Activated effector memory CD4-positive, alpha-beta T cell treated with Interleukin-2 at 50 U/mL for 16 hours (primary cell): ENCODE measurements around the gene RNASE1.
"Not testable (repeated sequence)": the region's sequence is repeated elsewhere in the genome, so short reads cannot be mapped to it uniquely, and the experiment has no call there.

Source experiments
- DNase-seq: peaks from one replicate; pipeline ENCODE4 v3.0.0-alpha.2; 2020

Gene RNASE1

GRCh38 chr14:20802341-20803084 is at the start of gene RNASE1:
Gene RNASE1 (minus strand): TSS chr14:20802844. CDS start chr14:20802068, 776 bp downstream.
- DNase-seq, result no peak

- no peak for DNase-seq
Measured at GRCh38 chr14:20848955-20849570, 46.4 kb upstream of the RNASE1 start.

DNA sequence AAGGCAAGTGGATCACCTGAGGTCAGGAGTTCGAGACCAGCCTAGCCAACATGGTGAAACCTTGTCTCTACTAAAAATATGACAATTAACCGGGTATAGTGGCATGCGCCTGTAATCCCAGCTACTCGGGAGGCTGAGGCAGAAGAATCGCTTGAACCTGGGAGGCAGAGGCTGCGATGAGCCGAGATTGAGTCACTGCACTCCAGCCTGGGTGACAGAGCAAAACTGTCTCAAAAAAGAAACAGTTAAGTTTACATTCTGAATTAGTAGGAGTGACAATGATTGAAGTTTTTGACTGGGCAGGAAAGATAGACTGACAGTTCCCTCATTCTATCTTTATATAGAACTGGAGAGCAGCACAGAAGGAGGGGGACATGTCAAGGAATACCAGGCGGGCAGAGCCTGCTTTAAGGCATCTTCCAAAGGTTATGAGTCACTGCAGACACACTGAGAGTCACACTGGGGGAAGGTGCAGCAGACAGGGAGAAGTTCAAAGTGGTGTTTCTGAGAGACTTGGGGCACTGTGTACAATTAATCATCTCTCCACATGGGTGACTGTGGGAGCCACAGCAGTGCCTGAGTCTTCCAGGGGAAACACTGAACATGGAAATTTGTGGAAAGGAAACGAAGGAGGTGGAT is 45.8 kb upstream of the RNASE1 start:
- DNase-seq, result no peak

DNA sequence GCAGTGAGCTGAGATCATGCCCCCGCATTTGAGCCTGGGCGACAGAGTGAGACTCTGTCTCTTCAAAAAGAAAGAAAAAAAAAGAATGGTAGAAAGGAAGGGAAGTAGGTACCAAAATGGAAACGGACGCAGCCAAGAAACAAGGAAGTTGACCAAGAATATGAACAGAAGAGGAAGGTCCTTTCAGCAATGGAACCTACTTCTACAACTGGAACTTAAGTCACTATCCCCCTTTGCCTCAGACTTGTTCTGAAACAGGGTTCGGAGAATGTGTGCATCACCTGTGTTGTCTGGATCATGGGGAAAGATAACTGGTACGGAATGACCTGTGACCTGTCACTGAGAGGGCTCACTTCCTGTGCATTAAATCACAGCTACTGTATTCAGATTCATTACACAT is 43.9 kb upstream of the RNASE1 start:
- DNase-seq, result no peak

DNA sequence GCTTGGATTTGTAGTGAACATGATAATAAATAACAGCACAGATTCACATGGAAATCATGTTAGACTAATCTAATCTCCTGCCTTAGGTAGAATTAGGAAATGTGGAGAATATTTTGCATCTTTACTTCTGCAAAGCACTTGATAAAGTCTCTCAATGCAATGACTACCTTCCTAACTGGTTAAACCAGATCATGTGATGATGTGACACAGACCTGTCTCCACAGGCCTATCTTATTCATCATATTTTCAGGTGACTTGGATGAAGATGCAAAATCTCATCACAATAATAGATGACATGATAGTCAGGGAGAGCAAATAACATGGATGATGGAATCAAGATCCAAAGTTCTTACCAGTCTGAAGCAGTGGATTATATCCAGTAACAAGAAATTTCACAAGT is 38.5 kb upstream of the RNASE1 start:
- DNase-seq, result no peak

- DNase-seq, result no peak
Measured at GRCh38 chr14:20837831-20838230, 35.2 kb upstream of the RNASE1 start.

- no peak for DNase-seq
Measured at GRCh38 chr14:20836668-20837338, 34.2 kb upstream of the RNASE1 start.

DNA sequence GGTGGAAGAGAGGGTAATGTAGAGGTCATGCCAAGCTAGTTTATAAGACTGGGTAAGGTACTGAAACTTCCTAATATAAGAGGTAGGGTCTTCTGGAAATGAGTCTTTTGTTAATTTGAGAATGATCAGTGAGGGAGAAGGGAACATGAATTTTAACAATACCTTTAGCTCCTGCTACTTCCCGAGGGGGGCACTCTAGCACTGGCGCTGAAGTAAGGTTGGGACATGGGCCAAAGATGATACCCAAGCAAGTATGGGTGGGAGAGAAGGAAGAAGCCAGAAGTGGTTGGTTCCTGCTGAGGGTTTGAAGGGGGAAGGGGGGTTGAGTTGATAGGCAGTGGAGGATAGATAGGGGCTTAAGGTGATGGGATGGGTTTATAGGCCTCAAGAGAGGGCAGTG is 32.3 kb upstream of the RNASE1 start:
- no peak for DNase-seq

- no peak for DNase-seq
Measured at GRCh38 chr14:20830831-20831230, 28.2 kb upstream of the RNASE1 start.

DNA sequence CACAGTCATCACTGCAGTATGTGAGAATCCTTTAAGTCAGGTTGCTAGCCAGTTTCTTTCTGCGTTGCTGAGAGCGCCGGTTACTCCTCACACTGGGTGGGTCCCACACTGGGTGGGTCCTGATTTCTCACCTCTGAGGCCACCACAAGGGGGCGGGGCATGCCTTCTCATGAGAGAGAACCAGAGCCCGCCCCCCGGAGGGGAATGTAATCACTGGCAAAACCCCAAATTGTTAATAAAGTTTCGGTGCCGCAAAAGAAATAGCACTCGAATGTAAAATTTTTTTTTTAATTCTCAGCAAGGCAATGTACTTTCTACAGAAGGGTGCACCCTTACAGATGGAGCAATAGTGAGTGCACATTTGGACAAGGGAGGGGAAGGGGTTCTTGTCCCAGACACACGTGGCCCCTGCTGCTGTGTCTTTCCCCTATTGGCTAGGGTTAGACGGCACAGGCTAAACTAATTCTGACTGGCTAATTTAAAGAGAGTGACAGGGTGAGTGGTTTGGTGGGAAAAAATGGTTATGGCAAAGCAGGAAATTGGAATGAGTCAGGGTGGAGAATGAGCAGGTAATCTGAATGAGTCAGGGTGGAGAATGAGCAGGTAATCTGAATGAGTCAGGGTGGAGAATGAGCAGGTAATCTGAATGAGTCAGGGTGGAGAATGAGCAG is 25.5 kb upstream of the RNASE1 start:
- not testable (repeated sequence) for DNase-seq

GRCh38 chr14:20827326-20827725 is 24.7 kb upstream of the RNASE1 start:
- DNase-seq, result no peak

GRCh38 chr14:20826666-20827065 is 24.0 kb upstream of the RNASE1 start:
- not testable (repeated sequence) for DNase-seq

GRCh38 chr14:20823859-20824258 is 21.2 kb upstream of the RNASE1 start:
- no peak for DNase-seq

DNA sequence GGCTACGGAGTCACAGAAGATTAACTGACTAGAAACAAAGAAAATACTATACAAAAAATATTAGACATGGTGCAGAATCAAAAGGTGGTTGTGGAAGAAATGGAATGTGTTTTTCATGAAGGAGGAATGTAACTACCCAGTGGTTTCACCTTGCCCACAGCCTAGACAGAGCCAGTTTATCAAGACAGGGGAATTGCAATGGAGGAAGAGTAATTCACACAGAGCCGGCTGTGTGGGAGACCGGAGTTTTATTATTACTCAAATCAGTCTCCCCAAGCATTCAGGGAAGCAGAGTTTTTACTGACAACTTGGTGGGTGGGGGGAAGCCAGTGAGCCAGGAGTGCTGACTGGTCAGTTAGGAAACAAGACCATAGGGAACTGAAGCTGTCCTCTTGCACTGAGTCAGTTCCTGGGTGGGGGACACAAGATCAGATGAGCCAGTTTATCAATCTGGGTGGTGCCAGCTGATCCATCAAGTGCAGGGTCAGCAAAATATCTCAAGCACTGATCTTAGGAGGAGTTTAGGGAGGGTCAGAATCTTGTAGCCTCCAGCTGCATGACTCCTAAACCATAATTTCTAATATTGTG is 19.0 kb upstream of the RNASE1 start:
- DNase-seq, result not testable (repeated sequence)

DNA sequence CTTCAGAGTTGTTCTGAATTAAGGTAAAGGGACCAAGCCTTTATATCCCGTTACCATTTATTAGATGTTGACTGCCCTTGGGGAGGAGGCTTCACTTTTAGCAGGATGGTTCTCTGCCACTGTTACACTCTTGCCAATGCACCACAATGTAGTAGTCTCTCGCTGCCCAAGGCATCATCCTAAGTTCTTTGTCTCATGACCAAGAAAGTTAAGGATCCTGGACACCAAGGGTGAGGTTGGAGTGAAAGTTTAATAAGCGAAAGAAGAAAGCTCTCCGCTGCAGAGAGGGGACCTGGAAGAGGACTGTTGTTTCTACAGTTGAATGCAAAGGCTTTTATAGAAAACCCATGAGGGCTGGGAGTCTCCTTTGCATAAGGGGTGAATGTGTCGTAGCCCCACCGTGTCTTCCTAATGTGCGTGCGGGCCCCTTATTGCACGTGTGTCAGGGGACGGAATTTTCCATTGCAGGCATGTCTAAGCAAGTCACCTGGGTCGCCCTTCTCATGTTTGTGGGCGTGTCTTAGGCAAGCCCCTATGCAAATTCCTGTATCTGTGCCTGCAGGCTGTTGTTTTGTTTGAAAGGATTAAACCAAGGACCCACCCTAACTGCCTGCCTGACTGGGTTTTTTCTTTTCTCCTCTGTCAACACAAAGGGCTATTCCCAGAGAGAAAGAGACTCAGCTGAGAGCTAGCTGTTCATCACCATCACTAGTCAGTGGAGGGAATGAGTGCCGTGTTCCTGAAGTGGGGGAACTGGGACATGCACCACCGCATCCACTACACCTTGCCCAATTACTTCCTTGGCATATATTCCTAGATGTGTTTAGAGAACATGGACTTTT is 17.6 kb upstream of the RNASE1 start:
- DNase-seq, result no peak

DNA sequence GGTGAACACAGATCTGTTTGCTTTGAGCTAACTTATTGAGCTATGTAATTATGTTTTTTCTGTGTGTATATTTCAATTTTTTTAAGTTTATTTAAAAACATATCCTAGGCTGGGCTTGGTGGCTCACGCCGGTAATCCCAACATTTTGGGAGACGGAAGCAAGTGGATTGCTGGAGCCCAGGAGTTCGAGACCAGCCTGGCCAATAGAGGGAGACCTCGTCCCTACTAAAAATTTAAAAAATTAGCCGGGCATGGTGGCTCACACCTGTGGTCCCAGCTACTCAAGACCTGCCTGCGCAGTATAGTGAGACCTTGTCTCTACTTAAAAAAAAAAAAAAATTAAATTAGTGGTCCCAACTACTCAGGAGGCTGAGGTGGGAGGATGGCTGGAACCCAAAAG is 16.2 kb upstream of the RNASE1 start:
- no peak for DNase-seq

GRCh38 chr14:20815946-20816345 is 13.3 kb upstream of the RNASE1 start:
- DNase-seq, result not testable (repeated sequence)

DNA sequence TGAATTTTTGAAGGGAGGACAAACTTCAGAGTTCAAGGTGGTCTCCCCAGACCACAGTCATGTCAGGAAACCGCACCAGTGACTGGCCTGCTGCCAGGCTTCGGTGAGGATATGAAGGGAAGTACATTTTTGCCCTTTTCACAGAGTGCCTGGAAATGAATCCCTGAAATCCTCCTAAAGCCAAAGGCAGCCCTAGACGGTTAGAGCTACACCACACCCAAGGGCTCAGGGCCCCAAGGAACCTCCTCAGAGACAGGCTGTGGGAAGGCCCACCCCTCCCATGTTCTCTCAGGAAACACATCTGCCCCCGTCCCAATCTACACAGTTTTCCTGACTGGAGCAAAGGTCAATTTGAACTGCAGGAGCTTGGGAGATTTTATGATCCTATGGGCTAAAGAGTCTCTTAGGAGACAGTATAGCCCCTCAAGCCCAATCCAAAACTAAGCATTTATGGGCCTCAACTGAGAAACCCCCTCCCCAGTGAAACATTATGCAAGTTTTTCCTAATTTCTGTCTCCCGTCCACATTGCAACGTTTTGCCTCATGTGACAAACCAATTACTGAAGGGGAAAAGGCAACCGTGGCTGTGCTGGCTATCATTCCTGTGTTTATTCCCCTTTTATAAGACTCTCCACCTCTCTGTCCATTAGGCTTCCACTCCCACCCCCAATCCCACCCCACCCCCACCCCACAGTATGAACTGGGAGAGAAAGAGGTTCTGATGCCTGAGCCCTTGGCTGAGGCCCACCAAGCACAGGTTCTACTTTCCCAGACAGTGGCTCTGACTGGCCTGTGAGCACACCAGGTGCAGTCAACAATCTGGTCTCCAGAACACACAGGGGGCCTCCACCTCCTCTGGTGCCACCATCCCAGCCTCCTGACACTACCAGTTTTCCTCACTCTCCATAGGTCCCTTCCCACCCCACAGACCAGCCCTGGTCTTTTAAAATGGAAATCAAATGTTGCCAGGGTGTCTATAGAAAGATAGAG is 9.6 kb upstream of the RNASE1 start:
- DNase-seq, result no peak

DNA sequence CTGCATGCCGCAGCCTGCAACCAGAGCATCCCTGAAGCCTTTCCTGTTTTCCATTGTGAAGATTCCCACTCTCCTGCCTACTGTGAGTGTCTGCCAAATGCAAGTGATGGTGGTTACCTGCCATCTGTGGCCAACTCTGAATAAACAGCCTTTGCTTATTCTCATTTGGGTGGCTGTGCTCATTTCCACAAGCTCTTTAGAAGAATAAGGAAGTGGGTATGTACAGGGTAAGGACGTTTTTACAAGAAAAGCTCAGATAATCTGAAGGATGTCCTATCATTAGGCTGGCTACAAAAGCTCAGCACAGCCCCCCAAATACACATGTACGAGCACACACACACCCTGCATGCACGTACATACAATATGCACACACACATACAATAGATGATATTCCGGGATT is 7.3 kb upstream of the RNASE1 start:
- no peak for DNase-seq

GRCh38 chr14:20808162-20808483 is 5.5 kb upstream of the RNASE1 start:
- DNase-seq, result no peak
